Mesothelial cell of epicardium (in vitro differentiated cells): ENCODE data around the gene TAF1A. TPM values are rescaled to one million over a fixed set of nuclear protein-coding genes. Genes with fewer than 3 reads are reported as not detected.

Experiments used
- DNase-seq, 2 experiments: peaks; one replicate each; pipeline ENCODE4 v3.0.0; 2021; ENCODE audit warnings: low spot score in 2 of 2; ENCODE audit not compliant: unreplicated experiment in 2 of 2
- H3K27ac Mint-ChIP-seq: 2 replicates; pipeline ENCODE4 v1.8.0; 2021; ENCODE audit warnings: mixed read lengths
- H3K27me3 Mint-ChIP-seq: 2 replicates; pipeline ENCODE4 v1.8.0; 2021; ENCODE audit warnings: low read depth, mixed read lengths
- H3K36me3 Mint-ChIP-seq: 2 replicates; pipeline ENCODE4 v1.8.0; 2021; ENCODE audit warnings: mixed read lengths
- H3K4me1 Mint-ChIP-seq: 2 replicates; pipeline ENCODE4 v1.8.0; 2021; ENCODE audit warnings: mixed read lengths
- H3K4me3 Mint-ChIP-seq: 2 replicates; pipeline ENCODE4 v1.8.0; 2021; ENCODE audit warnings: mild to moderate bottlenecking, moderate library complexity, mixed read lengths
- H3K9me3 Mint-ChIP-seq: 2 replicates; pipeline ENCODE4 v1.8.0; 2021; ENCODE audit warnings: mixed read lengths
- CTCF ChIP-seq: fragments of 200-600 bp; sonication (generic); IDR thresholded peaks from one replicate; pipeline ENCODE4 v1.5.0; 2021; ENCODE audit warnings: antibody characterized with exemption; ENCODE audit not compliant: unreplicated experiment
- total RNA-seq: library from RNA; stranded (reverse); gene quantifications from 3 replicates; pipeline ENCODE4 v1.2.1, GENCODE V29; 2021

Gene TAF1A
- total RNA-seq, 1 donor from 2014 or later, result 15.6 TPM

GRCh38 chr1:222570837-222571236 lies 18.9 kb downstream of the TAF1A start:
- no peak for TF ChIP-seq CTCF

GRCh38 chr1:222561656-222562055 lies 28.1 kb downstream of the TAF1A start:
- peaks cover 8% of the 10 kb centered on the region for H3K4me1 Mint-ChIP-seq
- peaks cover 25% of the 10 kb centered on the region for H3K36me3 Mint-ChIP-seq
- H3K27me3 Mint-ChIP-seq, result no peaks in the 10 kb centered on the region
- no peaks in the 10 kb centered on the region for H3K9me3 Mint-ChIP-seq
- no peak overlapping the region for H3K4me3 Mint-ChIP-seq
- DNase-seq, result no peak
- no peak overlapping the region for H3K27ac Mint-ChIP-seq
- no peak for TF ChIP-seq CTCF

More at GRCh38 chr1:222570837-222571236, 18.9 kb downstream of the TAF1A start:
- Mint-ChIP-seq H3K27ac (no peak overlapping the region), H3K9me3 (peaks cover 13% of the 10 kb centered on the region), H3K27me3 (no peaks in the 10 kb centered on the region), H3K36me3 (peaks cover 74% of the 10 kb centered on the region), H3K4me1 (no peaks in the 10 kb centered on the region), H3K4me3 (no peak overlapping the region)
- DNase-seq, result no peak

GRCh38 chr1:222557574-222557973 lies 32.2 kb downstream of the TAF1A start:
- Mint-ChIP-seq H3K4me1 (no peaks in the 10 kb centered on the region), H3K36me3 (peaks cover 20% of the 10 kb centered on the region), H3K9me3 (no peaks in the 10 kb centered on the region), H3K27ac (no peak overlapping the region), H3K4me3 (no peak overlapping the region), H3K27me3 (no peaks in the 10 kb centered on the region)
- DNase-seq, result no peak
- TF ChIP-seq CTCF, result no peak

- H3K27ac Mint-ChIP-seq, result no peak overlapping the region
- H3K4me3 Mint-ChIP-seq, result no peak overlapping the region
- peaks cover 18% of the 10 kb centered on the region for H3K36me3 Mint-ChIP-seq
- no peak for TF ChIP-seq CTCF
- H3K9me3 Mint-ChIP-seq, result no peaks in the 10 kb centered on the region
- no peaks in the 10 kb centered on the region for H3K4me1 Mint-ChIP-seq
- H3K27me3 Mint-ChIP-seq, result no peaks in the 10 kb centered on the region
- no peak for DNase-seq
Measured at GRCh38 chr1:222557148-222557547, 32.6 kb downstream of the TAF1A start.

- H3K4me1 Mint-ChIP-seq, result no peaks in the 10 kb centered on the region
- no peak for TF ChIP-seq CTCF
- no peak overlapping the region for H3K27ac Mint-ChIP-seq
- H3K9me3 Mint-ChIP-seq, result no peaks in the 10 kb centered on the region
- H3K36me3 Mint-ChIP-seq, result peaks cover 15% of the 10 kb centered on the region
- no peak overlapping the region for H3K4me3 Mint-ChIP-seq
- no peak for DNase-seq
- H3K27me3 Mint-ChIP-seq, result no peaks in the 10 kb centered on the region
Measured at GRCh38 chr1:222555992-222556615, 33.6 kb downstream of the TAF1A start.

- Mint-ChIP-seq H3K4me1 (no peaks in the 10 kb centered on the region), H3K27me3 (no peaks in the 10 kb centered on the region), H3K36me3 (peaks cover 10% of the 10 kb centered on the region), H3K4me3 (no peak overlapping the region), H3K27ac (no peak overlapping the region), H3K9me3 (no peaks in the 10 kb centered on the region)
- no peak for TF ChIP-seq CTCF
- no peak for DNase-seq
Measured at GRCh38 chr1:222554177-222554576, 35.6 kb downstream of the TAF1A start.
